Measurements from ENCODE around the gene SLC7A5. TPM values are rescaled to one million over a fixed set of nuclear protein-coding genes. Genes with fewer than 3 reads are reported as not detected.
"Not testable (repeated sequence)": the region's sequence is repeated elsewhere in the genome, so short reads cannot be mapped to it uniquely, and the experiment has no call there.

The SLC7A5 gene
- total and polyA plus RNA-seq, 12 donors: 1.2 to 15.3 (median 4.1) TPM

- Histone ChIP-seq H3K9me3 (no peaks in the 10 kb centered on the region), H3K36me3 (peaks cover 0 to 36% (median 0%) of the 10 kb centered on the region in 9 donors), H3K4me3 (no peak overlapping the region), H3K4me1 (no peaks in the 10 kb centered on the region), H3K27ac (no peak overlapping the region), H3K27me3 (peaks cover 0 to 22% (median 4%) of the 10 kb centered on the region in 7 donors)
- intact Hi-C loops (cut with DNase I): no loop called here
- TF ChIP-seq, protein P1, sequence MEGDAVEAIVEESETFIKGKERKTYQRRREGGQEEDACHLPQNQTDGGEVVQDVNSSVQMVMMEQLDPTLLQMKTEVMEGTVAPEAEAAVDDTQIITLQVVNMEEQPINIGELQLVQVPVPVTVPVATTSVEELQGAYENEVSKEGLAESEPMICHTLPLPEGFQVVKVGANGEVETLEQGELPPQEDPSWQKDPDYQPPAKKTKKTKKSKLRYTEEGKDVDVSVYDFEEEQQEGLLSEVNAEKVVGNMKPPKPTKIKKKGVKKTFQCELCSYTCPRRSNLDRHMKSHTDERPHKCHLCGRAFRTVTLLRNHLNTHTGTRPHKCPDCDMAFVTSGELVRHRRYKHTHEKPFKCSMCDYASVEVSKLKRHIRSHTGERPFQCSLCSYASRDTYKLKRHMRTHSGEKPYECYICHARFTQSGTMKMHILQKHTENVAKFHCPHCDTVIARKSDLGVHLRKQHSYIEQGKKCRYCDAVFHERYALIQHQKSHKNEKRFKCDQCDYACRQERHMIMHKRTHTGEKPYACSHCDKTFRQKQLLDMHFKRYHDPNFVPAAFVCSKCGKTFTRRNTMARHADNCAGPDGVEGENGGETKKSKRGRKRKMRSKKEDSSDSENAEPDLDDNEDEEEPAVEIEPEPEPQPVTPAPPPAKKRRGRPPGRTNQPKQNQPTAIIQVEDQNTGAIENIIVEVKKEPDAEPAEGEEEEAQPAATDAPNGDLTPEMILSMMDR (IDR thresholded peaks at IDR 0.05): no peak
- no peak for DNase-seq
- 72 to 75% methylated on average over 16 of the region's 16 CpGs for WGBS, 2 donors
- ATAC-seq: no peak
Measured at GRCh38 chr16:87828907-87829621, 40.2 kb downstream of the SLC7A5 start.

- ATAC-seq: no peak
- H3K27me3 ChIP-seq: peaks cover 0 to 30% (median 9%) of the 10 kb centered on the region in 7 donors
Measured at GRCh38 chr16:87828071-87828906, 41.0 kb downstream of the SLC7A5 start.

GRCh38 chr16:87827588-87827915, 41.8 kb downstream of the SLC7A5 start:
- ATAC-seq; H3K27ac ChIP-seq; intact Hi-C loops (cut with DNase I); H3K9me3 ChIP-seq; H3K4me3 ChIP-seq; DNase-seq; H3K4me1 ChIP-seq: not testable (repeated sequence)
- 89 to 94% methylated on average over 7 of the region's 7 CpGs for WGBS, 2 donors
- Histone ChIP-seq H3K27me3 (peaks cover 0 to 31% (median 9%) of the 10 kb centered on the region in 7 donors), H3K36me3 (peaks cover 0 to 21% (median 0%) of the 10 kb centered on the region in 9 donors)

More at GRCh38 chr16:87828071-87828906, 41.0 kb downstream of the SLC7A5 start:
- no peak overlapping the region for H3K4me3 ChIP-seq
- peaks cover 0 to 28% (median 0%) of the 10 kb centered on the region in 9 donors for H3K36me3 ChIP-seq
- H3K27ac ChIP-seq: no peak overlapping the region
- no peaks in the 10 kb centered on the region for H3K4me1 ChIP-seq
- DNase-seq: no peak
- 86 to 89% methylated on average over 20 of the region's 20 CpGs for WGBS, 2 donors
- no peaks in the 10 kb centered on the region for H3K9me3 ChIP-seq
- intact Hi-C loops (cut with DNase I): no loop called here
- TF ChIP-seq, protein P1 (IDR thresholded peaks at IDR 0.05): no peak

DNA sequence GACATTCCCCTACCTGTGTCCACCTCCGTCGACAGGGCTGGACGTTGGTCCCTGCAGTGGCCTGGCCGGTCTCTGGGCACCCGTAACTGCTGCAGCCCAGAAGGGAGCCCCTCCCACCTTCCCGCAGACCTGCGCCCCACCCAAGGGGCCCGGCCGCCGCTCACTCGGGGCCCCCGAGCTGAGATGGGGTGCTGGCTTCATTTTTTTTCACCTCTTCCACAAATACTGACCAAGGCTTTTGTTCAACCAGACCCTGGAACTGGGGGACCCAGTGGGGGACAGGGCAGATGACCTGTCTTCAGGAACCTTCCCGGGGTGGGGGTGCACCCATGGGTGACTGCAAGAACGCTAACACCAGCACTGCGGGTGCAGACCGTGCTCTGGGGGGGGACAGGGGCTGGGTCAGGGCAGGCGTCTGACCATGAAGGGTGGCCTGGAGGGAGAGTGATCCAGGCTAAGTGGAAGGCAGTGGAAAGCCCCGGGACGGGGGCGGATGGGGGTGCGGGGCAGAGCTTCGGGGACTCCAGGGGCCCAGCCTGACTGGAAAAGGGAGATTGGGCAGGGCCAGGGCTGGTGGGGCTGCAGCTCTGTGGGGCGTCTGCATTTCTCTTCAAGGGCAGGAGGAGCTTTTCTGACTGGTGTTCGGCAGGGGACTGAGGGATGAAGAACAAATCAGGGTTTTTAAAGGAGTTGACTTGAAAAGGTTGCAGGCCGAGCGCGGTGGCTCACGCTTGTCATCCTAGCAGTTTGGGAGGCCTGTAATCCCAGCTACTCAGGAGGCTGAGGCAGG, 42.3 kb downstream of the SLC7A5 start:
- peaks cover 0 to 17% (median 0%) of the 10 kb centered on the region in 9 donors for H3K36me3 ChIP-seq
- no peak overlapping the region for H3K27ac ChIP-seq
- no peak for DNase-seq
- TF ChIP-seq, protein P1 (IDR thresholded peaks at IDR 0.05): no peak
- ATAC-seq: no peak
- no peaks in the 10 kb centered on the region for H3K9me3 ChIP-seq
- no peaks in the 10 kb centered on the region for H3K4me1 ChIP-seq
- H3K27me3 ChIP-seq: peaks cover 0 to 31% (median 9%) of the 10 kb centered on the region in 7 donors
- intact Hi-C loops (cut with DNase I): no loop called here
- 83 to 84% methylated on average over 28 of the region's 28 CpGs for WGBS, 2 donors
- H3K4me3 ChIP-seq: no peak overlapping the region

GRCh38 chr16:87826407-87826797, 42.9 kb downstream of the SLC7A5 start:
- ATAC-seq; H3K9me3 ChIP-seq; H3K4me3 ChIP-seq; intact Hi-C loops (cut with DNase I); H3K27ac ChIP-seq; DNase-seq; H3K4me1 ChIP-seq: not testable (repeated sequence)
- peaks cover 0 to 11% (median 0%) of the 10 kb centered on the region in 9 donors for H3K36me3 ChIP-seq
- peaks cover 0 to 31% (median 9%) of the 10 kb centered on the region in 7 donors for H3K27me3 ChIP-seq
- 66 to 71% methylated on average over 4 of the region's 4 CpGs for WGBS, 2 donors

- WGBS, 2 donors: 79 to 82% methylated on average over 5 of the region's 5 CpGs
- H3K36me3 ChIP-seq; intact Hi-C loops (cut with DNase I); ATAC-seq; H3K27ac ChIP-seq; H3K4me1 ChIP-seq; DNase-seq; H3K4me3 ChIP-seq; H3K9me3 ChIP-seq: not testable (repeated sequence)
- H3K27me3 ChIP-seq: peaks cover 0 to 31% (median 9%) of the 10 kb centered on the region in 7 donors
Measured at GRCh38 chr16:87825842-87826120, 43.5 kb downstream of the SLC7A5 start.
